GM18499 (cell line): Measurements from ENCODE around the gene ORAI3.

Experiments
- ATAC-seq: cut with Tn5 transposase; IDR thresholded peaks from one replicate; pipeline ENCODE4 v1.9.1; 2021; ENCODE audit warnings: moderate number of reproducible peaks; ENCODE audit not compliant: insufficient read depth, unreplicated experiment

Gene ORAI3

GRCh38 chr16:31002862-31003341 lies 54.0 kb downstream of the ORAI3 start:
- no peak for ATAC-seq

DNA sequence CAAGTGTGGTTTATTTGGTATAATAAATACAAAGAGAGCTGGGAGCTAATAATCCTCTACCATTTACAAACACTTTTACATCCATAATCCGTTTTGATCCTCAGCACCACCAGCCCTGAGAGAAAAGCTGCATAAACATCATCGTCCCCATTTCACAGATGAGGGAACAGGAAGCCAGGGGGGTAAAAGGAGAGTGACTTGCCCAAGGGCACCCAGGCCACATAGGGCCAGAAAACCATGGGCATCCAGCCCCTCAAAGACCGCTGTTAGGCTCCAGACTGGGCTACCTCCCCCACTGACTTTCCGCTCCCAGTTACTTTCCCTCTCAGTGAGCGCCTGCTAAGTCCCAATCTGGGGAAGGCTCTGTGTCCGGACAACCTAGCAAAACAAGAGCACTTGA lies 54.9 kb downstream of the ORAI3 start:
- no peak for ATAC-seq
